ENCODE measurements around the gene RPP40.

DNA sequence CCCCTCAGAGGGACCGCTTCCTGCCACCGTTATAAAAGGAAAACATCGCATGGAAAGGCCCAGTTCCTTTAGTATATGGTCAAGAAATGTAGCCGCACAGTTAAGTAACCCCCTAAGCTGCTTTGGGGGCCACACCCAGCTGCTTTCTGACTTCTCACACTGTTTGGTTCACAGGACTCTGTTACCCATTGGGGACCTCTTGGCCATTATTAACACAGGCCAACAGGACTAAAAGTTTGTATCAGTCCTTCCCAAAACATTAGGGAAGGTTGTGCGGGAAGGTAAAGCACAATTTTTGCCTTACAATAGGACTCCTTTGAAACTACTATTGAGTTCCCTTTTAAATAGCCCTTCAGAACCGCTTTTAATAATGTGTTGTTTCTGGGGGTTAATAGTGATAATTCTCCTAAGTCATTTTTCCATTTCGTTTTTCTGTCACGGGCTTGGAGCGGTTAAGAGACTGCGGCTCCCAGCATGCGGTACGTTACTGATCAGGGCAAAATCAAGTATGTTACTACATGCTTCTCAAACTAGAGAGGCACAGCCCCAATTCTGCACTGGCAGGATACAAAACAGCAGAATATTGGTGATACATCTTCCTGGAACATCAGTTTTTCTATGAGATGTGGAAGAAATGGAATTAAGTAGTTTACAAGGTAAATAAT, 668 bp upstream of the RPP40 start:
- no peak for TF ChIP-seq CTCF (IDR thresholded peaks at IDR 0.05; ENCODE audit: control extremely low read depth in 1 of 3, insufficient read depth in 1 of 3, low read depth in 1 of 3, low read length in 3 of 3)
- TF ChIP-seq, protein P1, sequence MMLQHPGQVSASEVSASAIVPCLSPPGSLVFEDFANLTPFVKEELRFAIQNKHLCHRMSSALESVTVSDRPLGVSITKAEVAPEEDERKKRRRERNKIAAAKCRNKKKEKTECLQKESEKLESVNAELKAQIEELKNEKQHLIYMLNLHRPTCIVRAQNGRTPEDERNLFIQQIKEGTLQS (IDR thresholded peaks at IDR 0.05; ENCODE audit: insufficient read depth, low read depth, low read length) = no peak
- TF ChIP-seq TCF12 (IDR thresholded peaks at IDR 0.05; ENCODE audit: low read depth, low read length) = no peak
- no peak for TF ChIP-seq POLR2A (IDR thresholded peaks at IDR 0.05; ENCODE audit: control extremely low read depth in 1 of 2, low read depth in 2 of 2, low read length in 2 of 2)
- TF ChIP-seq USF2 (IDR thresholded peaks at IDR 0.05; ENCODE audit: low read length) = no peak
- no peak for TF ChIP-seq CEBPB (IDR thresholded peaks at IDR 0.05; ENCODE audit: low read depth, low read length)
- no peak for TF ChIP-seq EP300 (IDR thresholded peaks at IDR 0.05; ENCODE audit: borderline replicate concordance in 1 of 2, low read depth in 2 of 2, low read length in 2 of 2)
- TF ChIP-seq, protein P2, sequence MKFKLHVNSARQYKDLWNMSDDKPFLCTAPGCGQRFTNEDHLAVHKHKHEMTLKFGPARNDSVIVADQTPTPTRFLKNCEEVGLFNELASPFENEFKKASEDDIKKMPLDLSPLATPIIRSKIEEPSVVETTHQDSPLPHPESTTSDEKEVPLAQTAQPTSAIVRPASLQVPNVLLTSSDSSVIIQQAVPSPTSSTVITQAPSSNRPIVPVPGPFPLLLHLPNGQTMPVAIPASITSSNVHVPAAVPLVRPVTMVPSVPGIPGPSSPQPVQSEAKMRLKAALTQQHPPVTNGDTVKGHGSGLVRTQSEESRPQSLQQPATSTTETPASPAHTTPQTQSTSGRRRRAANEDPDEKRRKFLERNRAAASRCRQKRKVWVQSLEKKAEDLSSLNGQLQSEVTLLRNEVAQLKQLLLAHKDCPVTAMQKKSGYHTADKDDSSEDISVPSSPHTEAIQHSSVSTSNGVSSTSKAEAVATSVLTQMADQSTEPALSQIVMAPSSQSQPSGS (IDR thresholded peaks at IDR 0.05; ENCODE audit: low read length) = no peak
- TF ChIP-seq ASH2L (IDR thresholded peaks at IDR 0.05; ENCODE audit: low read length) = no peak
- TF ChIP-seq GABPA (IDR thresholded peaks at IDR 0.05; ENCODE audit: borderline replicate concordance, insufficient read depth, low read length) = no peak
- no peak for TF ChIP-seq EZH2 (IDR thresholded peaks at IDR 0.05; ENCODE audit: low read depth, low read length, severe bottlenecking)
- no peak for TF ChIP-seq POLR2AphosphoS5 (IDR thresholded peaks at IDR 0.05; ENCODE audit: low read depth, low read length)
- TF ChIP-seq CBX5 (IDR thresholded peaks at IDR 0.05; ENCODE audit: low read depth, low read length) = no peak
- TF ChIP-seq CREB1 (IDR thresholded peaks at IDR 0.05) = no peak
